BJ (cell line): ENCODE results near the gene ERI3. TPM values are rescaled to one million over a fixed set of nuclear protein-coding genes. Genes with fewer than 3 reads are reported as not detected.

Source experiments
- CTCF ChIA-PET: fragments of 350-600 bp; formaldehyde crosslinking; extraction: SDS; loops from one replicate; lab custom pipeline; 2021; ENCODE audit warnings: antibody characterized with exemption, inconsistent platforms; lab: Yijun Ruan, JAX
- POLR2A ChIA-PET: fragments of 300-600 bp; sonication (Branson Sonifier 250); formaldehyde crosslinking; extraction: SDS; loops from one replicate; lab custom pipeline; 2021; ENCODE audit warnings: antibody characterized with exemption; lab: Charles Lee
- DNase-seq: peaks from one replicate; pipeline ENCODE4 v3.0.0-alpha.2; 2011; ENCODE audit warnings: low read depth
- H3K27me3 ChIP-seq: 2 replicates; pipeline ENCODE4 v1.6.0; 2011; ENCODE audit warnings: low read length; ENCODE audit not compliant: control insufficient read depth, insufficient read depth
- H3K36me3 ChIP-seq: 2 replicates; pipeline ENCODE4 v1.5.1; 2011; ENCODE audit warnings: low read length; ENCODE audit not compliant: control insufficient read depth, insufficient read depth
- H3K4me3 ChIP-seq: 2 replicates; pipeline ENCODE4 v1.5.1; 2011; ENCODE audit warnings: low read depth, mild to moderate bottlenecking, control low read depth, low read length
- polyA plus RNA-seq: library from polyadenylated mRNA; depleted of rRNA; stranded (reverse); fragments of >200 nt; gene quantifications from 2 replicates; pipeline ENCODE4 v1.2.3, GENCODE V29; 2011
- TF ChIP-seq, protein P1 (sequence below): IDR thresholded peaks from 2 replicates; pipeline ENCODE4 v1.5.1; 2011; ENCODE audit warnings: low read depth, mild to moderate bottlenecking, control low read depth, inconsistent platforms, low read length, moderate library complexity; ENCODE audit not compliant: insufficient read depth

Gene ERI3
- polyA plus RNA-seq, 1 experiment = 75.4 TPM

- CTCF ChIA-PET = interaction anchor here (1.0 to 1.4 kb wide), 2 partner anchors 56 to 104 kb away, joined by 3 read pairs; no protein-coding TSS in a partner anchor
- TF ChIP-seq, protein P1, sequence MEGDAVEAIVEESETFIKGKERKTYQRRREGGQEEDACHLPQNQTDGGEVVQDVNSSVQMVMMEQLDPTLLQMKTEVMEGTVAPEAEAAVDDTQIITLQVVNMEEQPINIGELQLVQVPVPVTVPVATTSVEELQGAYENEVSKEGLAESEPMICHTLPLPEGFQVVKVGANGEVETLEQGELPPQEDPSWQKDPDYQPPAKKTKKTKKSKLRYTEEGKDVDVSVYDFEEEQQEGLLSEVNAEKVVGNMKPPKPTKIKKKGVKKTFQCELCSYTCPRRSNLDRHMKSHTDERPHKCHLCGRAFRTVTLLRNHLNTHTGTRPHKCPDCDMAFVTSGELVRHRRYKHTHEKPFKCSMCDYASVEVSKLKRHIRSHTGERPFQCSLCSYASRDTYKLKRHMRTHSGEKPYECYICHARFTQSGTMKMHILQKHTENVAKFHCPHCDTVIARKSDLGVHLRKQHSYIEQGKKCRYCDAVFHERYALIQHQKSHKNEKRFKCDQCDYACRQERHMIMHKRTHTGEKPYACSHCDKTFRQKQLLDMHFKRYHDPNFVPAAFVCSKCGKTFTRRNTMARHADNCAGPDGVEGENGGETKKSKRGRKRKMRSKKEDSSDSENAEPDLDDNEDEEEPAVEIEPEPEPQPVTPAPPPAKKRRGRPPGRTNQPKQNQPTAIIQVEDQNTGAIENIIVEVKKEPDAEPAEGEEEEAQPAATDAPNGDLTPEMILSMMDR = no peak
- DNase-seq = no peak
- Histone ChIP-seq H3K36me3 (no peaks in the 10 kb centered on the region), H3K27me3 (no peaks in the 10 kb centered on the region), H3K4me3 (no peak overlapping the region)
- POLR2A ChIA-PET = no interaction called here
Measured at GRCh38 chr1:44273560-44274350, 81.3 kb downstream of the ERI3 start.

DNA sequence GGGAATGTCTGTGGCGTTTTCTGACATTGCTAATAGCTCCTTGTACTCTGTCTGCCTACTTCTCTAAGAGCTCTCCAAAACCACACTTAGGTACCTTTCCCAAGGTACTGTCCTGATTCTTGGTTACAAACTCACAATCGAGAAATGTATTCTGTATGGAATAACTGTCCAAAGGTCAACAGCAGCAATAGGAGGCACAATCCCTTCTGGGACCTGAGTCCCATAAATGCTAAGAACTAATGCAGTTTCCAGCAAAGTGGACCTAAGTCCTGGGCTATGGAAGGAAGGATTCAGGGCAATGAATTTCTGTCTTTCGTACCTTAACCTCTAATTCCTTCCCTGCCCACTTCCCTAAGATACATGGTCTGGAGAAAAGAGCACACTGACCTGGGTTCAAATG is 82.1 kb downstream of the ERI3 start:
- no peak for DNase-seq
- Histone ChIP-seq H3K4me3 (no peak overlapping the region), H3K27me3 (no peaks in the 10 kb centered on the region), H3K36me3 (no peaks in the 10 kb centered on the region)
- TF ChIP-seq, protein P1 = no peak
- ChIA-PET POLR2A (no interaction called here), CTCF (interaction anchor here (1.0 to 1.4 kb wide), 2 partner anchors 9 to 105 kb away, joined by 3 to 4 read pairs; no protein-coding TSS in a partner anchor)

- DNase-seq = no peak
- Histone ChIP-seq H3K36me3 (no peaks in the 10 kb centered on the region), H3K27me3 (no peaks in the 10 kb centered on the region), H3K4me3 (no peak overlapping the region)
- ChIA-PET CTCF (interaction anchor here (1.0 kb wide), 1 partner anchor 33 kb away, joined by 3 read pairs; no protein-coding TSS in a partner anchor), POLR2A (no interaction called here)
- TF ChIP-seq, protein P1 = no peak
Measured at GRCh38 chr1:44271646-44272045, 83.4 kb downstream of the ERI3 start.

DNA sequence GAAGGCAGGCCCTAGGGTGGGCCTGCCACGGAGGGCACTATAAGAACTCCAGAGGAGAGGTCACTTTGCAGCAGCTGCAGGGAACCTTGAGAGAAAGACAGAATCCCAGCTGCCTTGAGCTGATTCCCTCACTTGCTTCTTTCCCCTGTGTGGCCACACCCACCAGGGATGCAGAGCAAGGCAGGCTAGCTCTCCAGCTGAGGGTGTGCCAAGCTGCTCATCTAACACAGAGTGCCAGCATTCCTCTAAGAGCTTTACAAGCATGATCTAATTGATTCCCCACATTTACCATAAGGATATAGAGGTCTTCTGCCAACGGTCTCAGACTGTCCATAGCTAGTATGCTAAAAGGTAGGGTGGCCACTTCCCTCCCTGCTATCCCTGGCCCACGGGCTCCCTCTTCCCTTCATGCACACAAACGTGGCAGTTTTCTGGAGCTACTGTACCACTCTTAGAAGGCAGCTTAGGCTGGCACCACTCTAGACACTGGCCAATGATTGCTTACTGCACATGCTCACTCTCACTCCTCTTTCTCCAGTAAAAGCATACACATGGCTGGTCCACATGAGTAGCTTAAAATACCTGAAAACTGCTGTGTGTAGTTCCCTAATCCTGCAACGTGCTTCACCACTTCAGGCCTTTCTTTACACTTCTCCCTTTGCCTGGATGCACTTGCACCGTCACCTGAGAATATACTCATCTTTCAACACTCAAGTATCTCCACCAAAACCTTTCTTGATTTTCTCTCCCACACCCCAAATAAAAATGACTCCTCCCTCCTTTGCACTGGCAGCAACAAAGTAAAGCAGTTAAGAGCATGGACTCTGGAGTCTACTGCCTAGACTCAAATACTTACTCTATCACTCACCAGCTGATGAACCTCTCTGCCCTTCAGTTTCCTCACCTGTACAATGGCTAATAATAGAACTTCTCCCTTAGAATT is 84.1 kb downstream of the ERI3 start:
- H3K36me3 ChIP-seq = no peaks in the 10 kb centered on the region
- no peak overlapping the region for H3K4me3 ChIP-seq
- H3K27me3 ChIP-seq = no peaks in the 10 kb centered on the region
- POLR2A ChIA-PET = no interaction called here
- CTCF ChIA-PET = interaction anchor here (0.7 to 1.3 kb wide), 3 partner anchors 22 to 223 kb away, joined by 3 to 4 read pairs (median 3); no protein-coding TSS in a partner anchor
- TF ChIP-seq, protein P1 = no peak
- DNase-seq = no peak
